ENCODE results near the gene TMEM233. TPM values are rescaled to one million over a fixed set of nuclear protein-coding genes. Genes with fewer than 3 reads are reported as not detected.

TMEM233 gene
- total and polyA plus RNA-seq, 10 of the 15 experiments (the other 5 are each of a cell fraction or from before 2014, with no cell fraction given) = not detected

DNA sequence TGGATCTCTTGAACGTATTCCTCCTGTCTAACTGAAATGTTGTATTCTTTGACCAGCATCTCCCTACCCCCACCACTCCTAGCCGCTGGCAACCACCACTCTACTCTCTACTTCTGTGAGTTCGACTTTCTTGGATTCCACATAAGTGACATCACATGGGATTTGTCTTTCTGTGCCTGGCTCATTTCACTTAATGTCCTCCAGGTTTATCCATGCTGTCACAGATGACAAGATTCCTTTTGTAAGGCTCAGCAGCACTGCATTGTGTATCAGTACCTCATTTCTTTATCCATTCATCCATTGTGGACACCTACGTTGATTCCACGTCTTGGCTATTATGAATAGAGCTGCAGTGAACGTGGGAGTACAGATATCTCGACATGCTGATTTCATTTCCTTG, 84.9 kb downstream of the TMEM233 start (continued):
- TF ChIP-seq, protein P1, sequence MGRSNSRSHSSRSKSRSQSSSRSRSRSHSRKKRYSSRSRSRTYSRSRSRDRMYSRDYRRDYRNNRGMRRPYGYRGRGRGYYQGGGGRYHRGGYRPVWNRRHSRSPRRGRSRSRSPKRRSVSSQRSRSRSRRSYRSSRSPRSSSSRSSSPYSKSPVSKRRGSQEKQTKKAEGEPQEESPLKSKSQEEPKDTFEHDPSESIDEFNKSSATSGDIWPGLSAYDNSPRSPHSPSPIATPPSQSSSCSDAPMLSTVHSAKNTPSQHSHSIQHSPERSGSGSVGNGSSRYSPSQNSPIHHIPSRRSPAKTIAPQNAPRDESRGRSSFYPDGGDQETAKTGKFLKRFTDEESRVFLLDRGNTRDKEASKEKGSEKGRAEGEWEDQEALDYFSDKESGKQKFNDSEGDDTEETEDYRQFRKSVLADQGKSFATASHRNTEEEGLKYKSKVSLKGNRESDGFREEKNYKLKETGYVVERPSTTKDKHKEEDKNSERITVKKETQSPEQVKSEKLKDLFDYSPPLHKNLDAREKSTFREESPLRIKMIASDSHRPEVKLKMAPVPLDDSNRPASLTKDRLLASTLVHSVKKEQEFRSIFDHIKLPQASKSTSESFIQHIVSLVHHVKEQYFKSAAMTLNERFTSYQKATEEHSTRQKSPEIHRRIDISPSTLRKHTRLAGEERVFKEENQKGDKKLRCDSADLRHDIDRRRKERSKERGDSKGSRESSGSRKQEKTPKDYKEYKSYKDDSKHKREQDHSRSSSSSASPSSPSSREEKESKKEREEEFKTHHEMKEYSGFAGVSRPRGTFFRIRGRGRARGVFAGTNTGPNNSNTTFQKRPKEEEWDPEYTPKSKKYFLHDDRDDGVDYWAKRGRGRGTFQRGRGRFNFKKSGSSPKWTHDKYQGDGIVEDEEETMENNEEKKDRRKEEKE (IDR thresholded peaks at IDR 0.05) = no peak
- TF ChIP-seq NRF1 (conservative IDR thresholded peaks at IDR 0.05; ENCODE audit: low read depth, low read length) (no peak), ETV6 (conservative IDR thresholded peaks at IDR 0.05 in 1 of 2, IDR thresholded peaks at IDR 0.05 in 1 of 2; ENCODE audit: borderline replicate concordance in 1 of 2, low read depth in 1 of 2) (no peak), EZH2 (IDR thresholded peaks at IDR 0.05; ENCODE audit: borderline replicate concordance, control insufficient read depth, low read depth, low read length) (no peak), SIX5 (IDR thresholded peaks at IDR 0.05; ENCODE audit: low read depth, low read length, severe bottlenecking) (no peak), CBFB (IDR thresholded peaks at IDR 0.05; ENCODE audit: low read depth) (no peak), NR2C2 (IDR thresholded peaks at IDR 0.05; ENCODE audit: borderline replicate concordance, control insufficient read depth, insufficient read length, low read depth) (no peak), HDAC2 (IDR thresholded peaks at IDR 0.05) (no peak), SREBF2 (IDR thresholded peaks at IDR 0.05; ENCODE audit: low read length) (no peak), FOS (IDR thresholded peaks at IDR 0.05; ENCODE audit: borderline replicate concordance, extremely low read depth, insufficient read length) (no peak)

DNA sequence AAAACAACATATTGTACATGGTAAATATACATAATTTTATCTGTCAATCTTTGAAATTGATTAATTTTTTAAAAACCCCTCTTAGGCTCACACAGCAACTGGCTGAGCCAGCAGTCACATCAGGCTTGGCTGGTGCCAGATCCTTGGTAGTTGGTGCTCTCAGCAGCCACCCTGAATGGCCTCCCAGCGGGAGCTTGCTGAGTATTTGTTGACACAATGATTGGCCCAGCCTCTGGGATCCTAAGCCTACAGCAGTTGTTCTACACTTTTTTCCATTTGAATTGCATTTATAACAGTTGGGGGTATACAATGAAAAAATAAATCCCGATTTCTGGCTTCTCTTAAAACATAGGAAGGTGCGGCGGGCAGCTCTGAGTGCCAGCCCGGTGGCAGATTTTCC, 85.5 kb downstream of the TMEM233 start:
- Histone ChIP-seq H3K27me3 (replicated peaks in 1 of 2; ENCODE audit: control insufficient read depth in 2 of 2, insufficient read depth in 2 of 2, low read length in 1 of 2) (no peaks in the 10 kb centered on the region), H2AFZ (ENCODE audit: control insufficient read depth, low read depth, low read length) (no peak overlapping the region), H3K36me3 (ENCODE audit: control insufficient read depth in 2 of 2, insufficient read depth in 2 of 2, low read length in 1 of 2) (peaks cover 33 to 37% of the 10 kb centered on the region in 2 experiments), H3K4me1 (ENCODE audit: control insufficient read depth, insufficient read depth, low read length) (peaks cover 20% of the 10 kb centered on the region), H3K4me3 (no peak overlapping the region), H3K79me2 (ENCODE audit: control insufficient read depth, insufficient read depth, low read length) (no peaks in the 10 kb centered on the region), H3K27ac (ENCODE audit: control insufficient read depth, insufficient read depth) (no peak overlapping the region), H4K20me1 (ENCODE audit: control insufficient read depth, insufficient read depth) (no peaks in the 10 kb centered on the region), H3K4me2 (ENCODE audit: control insufficient read depth, insufficient read depth) (no peak overlapping the region), H3K9me3 (replicated peaks; ENCODE audit: control insufficient read depth, insufficient read depth, low read length) (no peaks in the 10 kb centered on the region), H3K9ac (ENCODE audit: control insufficient read depth, insufficient read depth, low read length) (no peak overlapping the region)
- DNase-seq (ENCODE audit: low read depth, low spot score) (no peak), FAIRE-seq (no peak), ATAC-seq (no peak)
- RAD21 ChIA-PET (ENCODE audit: unreplicated experiment) = interaction anchor here (1.2 to 5.0 kb wide), 2 partner anchors 10 to 13 kb away, joined by 3 to 41 read pairs; partner anchors contain the start of gene PRKAB1
- intact Hi-C loops (cut with micrococcal nuclease; ENCODE audit: unreplicated experiment) (no loop called here), in situ Hi-C loops (cut with MboI) (no loop called here)
- SMC1A ChIA-PET (ENCODE audit: uncharacterized antibody, unreplicated experiment) = interaction anchor here (5.7 kb wide), 1 partner anchor 9 kb away, joined by 83 read pairs; the partner anchor contains the start of gene PRKAB1
- CTCF ChIA-PET = interaction anchor here (1.7 to 8.6 kb wide), 2 partner anchors 9 to 102 kb away, joined by 7 to 91 read pairs; partner anchors contain the start of gene PRKAB1
- WGBS (ENCODE audit: insufficient coverage, insufficient replicate concordance, low lambda C conversion rate, missing lambda C conversion rate) = 100% methylated on average over 5 of the region's 5 CpGs
- BruUV-seq (replicated peaks) = no TSS peak
- POLR2A ChIA-PET = interaction anchor here (3.9 kb wide), 1 partner anchor 9 kb away, joined by 54 read pairs; the partner anchor contains the start of gene PRKAB1
- TF ChIP-seq PAX5 (IDR thresholded peaks at IDR 0.05; ENCODE audit: borderline replicate concordance, low read depth, low read length) = no peak
- TF ChIP-seq ZZZ3 (IDR thresholded peaks at IDR 0.05; ENCODE audit: control insufficient read depth, insufficient read length, low read depth) = no peak
- TF ChIP-seq, protein P2, sequence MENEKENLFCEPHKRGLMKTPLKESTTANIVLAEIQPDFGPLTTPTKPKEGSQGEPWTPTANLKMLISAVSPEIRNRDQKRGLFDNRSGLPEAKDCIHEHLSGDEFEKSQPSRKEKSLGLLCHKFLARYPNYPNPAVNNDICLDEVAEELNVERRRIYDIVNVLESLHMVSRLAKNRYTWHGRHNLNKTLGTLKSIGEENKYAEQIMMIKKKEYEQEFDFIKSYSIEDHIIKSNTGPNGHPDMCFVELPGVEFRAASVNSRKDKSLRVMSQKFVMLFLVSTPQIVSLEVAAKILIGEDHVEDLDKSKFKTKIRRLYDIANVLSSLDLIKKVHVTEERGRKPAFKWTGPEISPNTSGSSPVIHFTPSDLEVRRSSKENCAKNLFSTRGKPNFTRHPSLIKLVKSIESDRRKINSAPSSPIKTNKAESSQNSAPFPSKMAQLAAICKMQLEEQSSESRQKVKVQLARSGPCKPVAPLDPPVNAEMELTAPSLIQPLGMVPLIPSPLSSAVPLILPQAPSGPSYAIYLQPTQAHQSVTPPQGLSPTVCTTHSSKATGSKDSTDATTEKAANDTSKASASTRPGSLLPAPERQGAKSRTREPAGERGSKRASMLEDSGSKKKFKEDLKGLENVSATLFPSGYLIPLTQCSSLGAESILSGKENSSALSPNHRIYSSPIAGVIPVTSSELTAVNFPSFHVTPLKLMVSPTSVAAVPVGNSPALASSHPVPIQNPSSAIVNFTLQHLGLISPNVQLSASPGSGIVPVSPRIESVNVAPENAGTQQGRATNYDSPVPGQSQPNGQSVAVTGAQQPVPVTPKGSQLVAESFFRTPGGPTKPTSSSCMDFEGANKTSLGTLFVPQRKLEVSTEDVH (IDR thresholded peaks at IDR 0.05; ENCODE audit: low read depth, partially characterized antibody) = no peak
- no peak for TF ChIP-seq RCOR1 (conservative IDR thresholded peaks at IDR 0.05; ENCODE audit: low read depth, low read length)
- TF ChIP-seq PAX8 (IDR thresholded peaks at IDR 0.05) = no peak
- no peak for TF ChIP-seq MYB (IDR thresholded peaks at IDR 0.05; ENCODE audit: borderline replicate concordance, low read depth, low read length)
- no peak for TF ChIP-seq JUNB (IDR thresholded peaks at IDR 0.05)
- TF ChIP-seq YY1 (IDR thresholded peaks at IDR 0.05; ENCODE audit: low read depth, low read length) = no peak
- no peak for TF ChIP-seq CREB1 (IDR thresholded peaks at IDR 0.05; ENCODE audit: low read depth)

Data from GM12878 (cell line).